ENCODE measurements around the gene MYBL2. TPM values are rescaled to one million over a fixed set of nuclear protein-coding genes. Genes with fewer than 3 reads are reported as not detected.
"Not testable (repeated sequence)": the region's sequence is repeated elsewhere in the genome, so short reads cannot be mapped to it uniquely, and the experiment has no call there.

MYBL2 gene
- total RNA-seq, 1 donor from 2014 or later: 1.7 TPM

DNA sequence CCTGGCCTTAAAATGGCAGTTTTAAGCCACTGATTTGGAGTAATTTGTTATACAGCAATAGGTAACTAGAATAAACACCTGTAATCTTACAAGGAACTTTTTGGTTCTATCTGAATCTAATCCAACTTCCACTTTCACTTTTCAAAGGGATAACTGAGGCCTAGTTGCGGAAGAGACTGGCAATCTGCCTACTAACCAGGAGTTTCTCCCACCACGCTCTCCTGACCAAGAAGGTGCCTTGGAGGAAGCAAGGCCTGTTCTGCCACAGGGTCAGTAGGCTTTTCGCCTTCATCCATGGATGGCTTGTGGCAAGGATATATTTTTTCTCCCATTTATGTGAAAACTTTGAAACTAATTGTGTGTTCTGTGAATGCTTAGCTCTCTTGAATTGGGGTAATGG, 12.9 kb upstream of the MYBL2 start:
- Histone ChIP-seq H3K27ac (no peak overlapping the region), H3K4me3 (no peak overlapping the region), H3K9me3 (no peaks in the 10 kb centered on the region), H3K36me3 (no peaks in the 10 kb centered on the region), H3K27me3 (no peaks in the 10 kb centered on the region), H3K4me1 (peaks cover 19% of the 10 kb centered on the region)
- intact Hi-C loops (cut with DNase I): no loop called here
- TF ChIP-seq POLR2A (IDR thresholded peaks at IDR 0.05) (no peak), POLR2AphosphoS5 (IDR thresholded peaks at IDR 0.05; ENCODE audit: insufficient read depth in 1 of 2, low read depth in 1 of 2) (no peak)
- no peak for DNase-seq (ENCODE audit: extremely low spot score in 2 of 2)

DNA sequence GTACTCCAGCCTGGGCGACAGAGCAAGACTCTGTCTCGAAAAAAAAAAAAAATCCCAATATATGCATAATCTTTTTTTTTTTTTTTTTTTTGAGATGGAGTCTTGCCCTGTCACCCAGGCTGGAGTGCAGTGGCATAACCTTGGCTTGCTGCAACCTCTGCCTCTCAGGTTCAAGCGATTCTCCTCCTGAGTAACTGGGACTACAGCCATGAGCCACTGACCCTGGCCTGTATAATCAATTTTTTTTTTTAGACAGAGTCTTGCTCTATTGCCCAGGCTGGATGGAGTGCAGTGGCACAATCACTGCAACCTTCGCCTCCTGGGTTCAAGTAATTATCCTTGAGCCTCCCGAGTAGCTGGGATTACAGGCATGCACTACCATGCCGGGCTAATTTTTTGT, 11.7 kb upstream of the MYBL2 start:
- H3K4me3 ChIP-seq; intact Hi-C loops (cut with DNase I): not testable (repeated sequence)

GRCh38 chr20:43655937-43656336, 11.0 kb upstream of the MYBL2 start:
- Histone ChIP-seq H3K27me3 (no peaks in the 10 kb centered on the region), H3K27ac (no peak overlapping the region), H3K36me3 (no peaks in the 10 kb centered on the region), H3K9me3 (no peaks in the 10 kb centered on the region), H3K4me1 (peaks cover 19% of the 10 kb centered on the region), H3K4me3 (no peak overlapping the region)
- TF ChIP-seq, protein P1, sequence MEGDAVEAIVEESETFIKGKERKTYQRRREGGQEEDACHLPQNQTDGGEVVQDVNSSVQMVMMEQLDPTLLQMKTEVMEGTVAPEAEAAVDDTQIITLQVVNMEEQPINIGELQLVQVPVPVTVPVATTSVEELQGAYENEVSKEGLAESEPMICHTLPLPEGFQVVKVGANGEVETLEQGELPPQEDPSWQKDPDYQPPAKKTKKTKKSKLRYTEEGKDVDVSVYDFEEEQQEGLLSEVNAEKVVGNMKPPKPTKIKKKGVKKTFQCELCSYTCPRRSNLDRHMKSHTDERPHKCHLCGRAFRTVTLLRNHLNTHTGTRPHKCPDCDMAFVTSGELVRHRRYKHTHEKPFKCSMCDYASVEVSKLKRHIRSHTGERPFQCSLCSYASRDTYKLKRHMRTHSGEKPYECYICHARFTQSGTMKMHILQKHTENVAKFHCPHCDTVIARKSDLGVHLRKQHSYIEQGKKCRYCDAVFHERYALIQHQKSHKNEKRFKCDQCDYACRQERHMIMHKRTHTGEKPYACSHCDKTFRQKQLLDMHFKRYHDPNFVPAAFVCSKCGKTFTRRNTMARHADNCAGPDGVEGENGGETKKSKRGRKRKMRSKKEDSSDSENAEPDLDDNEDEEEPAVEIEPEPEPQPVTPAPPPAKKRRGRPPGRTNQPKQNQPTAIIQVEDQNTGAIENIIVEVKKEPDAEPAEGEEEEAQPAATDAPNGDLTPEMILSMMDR (IDR thresholded peaks at IDR 0.05): no peak
- TF ChIP-seq POLR2AphosphoS5 (IDR thresholded peaks at IDR 0.05; ENCODE audit: insufficient read depth in 1 of 2, low read depth in 1 of 2) (no peak), POLR2A (IDR thresholded peaks at IDR 0.05) (no peak)
- no peak for DNase-seq (ENCODE audit: extremely low spot score in 2 of 2)
- intact Hi-C loops (cut with DNase I): no loop called here

More for the DNA sequence above, 11.7 kb upstream of the MYBL2 start:
- not testable (repeated sequence) for H3K27me3 ChIP-seq; DNase-seq (ENCODE audit: extremely low spot score in 2 of 2); H3K9me3 ChIP-seq; H3K36me3 ChIP-seq; H3K27ac ChIP-seq
- H3K4me1 ChIP-seq: peaks cover 19% of the 10 kb centered on the region

DNA sequence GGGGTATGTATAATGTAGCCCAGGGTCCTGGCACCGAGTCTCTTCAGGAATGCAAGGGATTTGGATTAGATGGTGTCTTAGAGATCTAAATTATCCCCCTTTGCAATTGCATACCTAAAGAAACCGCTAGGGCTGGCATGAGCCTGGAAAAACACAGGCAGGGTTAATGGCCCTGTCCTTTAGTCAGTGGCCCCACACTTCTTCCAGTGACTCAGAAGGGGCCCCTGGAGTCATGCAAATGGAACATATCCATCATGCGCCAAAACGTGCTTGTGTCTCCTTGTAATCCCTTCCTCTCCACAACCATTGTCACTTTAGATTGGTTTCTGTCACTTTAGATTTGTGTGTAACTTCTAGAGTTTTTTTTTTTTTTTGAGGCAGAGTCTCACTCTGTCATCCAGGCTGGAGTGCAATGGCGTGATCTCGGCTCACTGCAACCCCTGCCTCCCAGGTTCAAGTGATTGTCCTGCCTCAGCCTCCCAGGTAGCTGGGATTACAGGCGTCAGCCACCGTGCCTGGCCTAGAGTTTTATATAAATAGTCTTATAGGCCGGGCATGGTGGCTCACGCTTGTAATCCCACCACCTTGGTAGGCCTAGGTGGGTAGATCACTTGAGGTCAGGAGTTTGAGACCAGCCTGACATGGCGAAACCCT, 8.7 kb upstream of the MYBL2 start:
- TF ChIP-seq POLR2AphosphoS5 (IDR thresholded peaks at IDR 0.05; ENCODE audit: insufficient read depth in 1 of 2, low read depth in 1 of 2) (no peak), POLR2A (IDR thresholded peaks at IDR 0.05) (no peak)
- TF ChIP-seq, protein P1 (IDR thresholded peaks at IDR 0.05): no peak
- H3K27ac ChIP-seq: no peak overlapping the region
- intact Hi-C loops (cut with DNase I): no loop called here
- no peaks in the 10 kb centered on the region for H3K9me3 ChIP-seq
- no peak for DNase-seq (ENCODE audit: extremely low spot score in 2 of 2)
- no peaks in the 10 kb centered on the region for H3K27me3 ChIP-seq
- no peaks in the 10 kb centered on the region for H3K36me3 ChIP-seq
- H3K4me1 ChIP-seq: peaks cover 19% of the 10 kb centered on the region
- H3K4me3 ChIP-seq: peak overlapping the region; percentile 57 to 71

DNA sequence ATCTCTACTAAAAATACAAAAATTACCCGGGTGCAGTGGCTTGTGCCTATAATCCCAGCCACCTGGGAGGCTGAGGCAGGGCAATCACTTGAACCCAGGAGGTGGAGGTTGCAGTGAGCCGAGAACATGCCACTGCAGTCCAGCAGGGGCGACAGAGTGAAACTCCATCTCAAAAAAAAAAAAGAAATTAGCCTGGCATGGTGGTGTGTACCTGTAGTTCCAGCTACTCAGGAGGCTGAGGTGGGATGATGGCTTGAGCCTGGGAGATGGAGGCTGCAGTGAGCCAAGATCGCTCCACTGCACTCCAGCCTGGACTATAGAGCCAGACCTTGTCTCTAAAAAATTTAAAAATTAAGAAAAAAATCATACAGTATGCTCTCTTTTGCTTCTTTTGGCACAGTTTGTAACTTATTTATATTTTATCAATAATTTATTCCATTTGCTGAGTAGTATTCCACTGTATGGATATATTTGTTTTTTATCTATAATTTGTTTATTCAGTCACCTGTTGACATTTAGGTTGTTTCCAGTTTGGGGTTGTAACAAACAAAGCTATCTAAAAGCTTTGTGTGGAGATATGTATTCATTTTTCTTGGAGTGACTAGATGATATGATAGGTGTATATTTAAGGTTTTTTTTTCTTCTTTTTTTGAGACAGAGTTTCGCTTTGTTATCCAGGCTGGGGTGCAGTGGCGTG, 8.0 kb upstream of the MYBL2 start:
- intact Hi-C loops (cut with DNase I): no loop called here
- no peak overlapping the region for H3K27ac ChIP-seq
- no peak overlapping the region for H3K4me3 ChIP-seq
- no peak for TF ChIP-seq POLR2AphosphoS5 (IDR thresholded peaks at IDR 0.05; ENCODE audit: insufficient read depth in 1 of 2, low read depth in 1 of 2)
- no peak for TF ChIP-seq POLR2A (IDR thresholded peaks at IDR 0.05)
- TF ChIP-seq, protein P1 (IDR thresholded peaks at IDR 0.05): no peak
- DNase-seq (ENCODE audit: extremely low spot score in 2 of 2): no peak
- H3K36me3 ChIP-seq: no peaks in the 10 kb centered on the region
- no peaks in the 10 kb centered on the region for H3K27me3 ChIP-seq
- H3K4me1 ChIP-seq: peaks cover 19% of the 10 kb centered on the region
- H3K9me3 ChIP-seq: no peaks in the 10 kb centered on the region
